ENCODE data around the gene LTB4R2.

Gene LTB4R2

DNA sequence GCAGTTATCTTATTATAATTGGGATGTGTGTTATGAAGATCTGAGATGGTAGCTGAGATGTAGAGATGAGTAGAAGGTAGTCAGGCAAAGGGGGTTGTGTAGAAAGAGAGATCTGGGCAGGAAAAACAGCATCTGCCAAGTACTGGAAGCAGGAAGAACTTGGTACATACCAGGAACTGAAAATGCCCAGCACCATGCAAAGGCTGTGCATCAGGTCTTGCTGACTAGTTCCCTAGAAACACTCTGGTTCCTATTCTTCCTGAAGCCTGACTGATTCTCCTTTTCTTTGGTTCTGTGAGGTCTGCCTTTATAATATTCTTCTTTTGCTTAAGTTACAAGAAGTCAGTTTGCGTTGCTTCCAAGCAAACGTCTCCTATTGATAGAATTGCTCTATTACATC is 51.4 kb downstream of the LTB4R2 start:
- no peak overlapping the region for H3K4me3 ChIP-seq (ENCODE audit: low read depth, low read length)
- H3K4me1 ChIP-seq (ENCODE audit: control insufficient read depth, insufficient read depth, low read length): peaks cover 7% of the 10 kb centered on the region
- POLR2A ChIA-PET: interaction anchor here (1.3 kb wide), 1 partner anchor 69 kb away, joined by 3 read pairs; the partner anchor contains the start of gene KHNYN
- TF ChIP-seq ZFP37 (tag by site-specific recombination; IDR thresholded peaks at IDR 0.05): no peak
- no peaks in the 10 kb centered on the region for H3K36me3 ChIP-seq (ENCODE audit: control insufficient read depth in 2 of 2, insufficient read depth in 1 of 2, low read length in 2 of 2)
- H3K9me3 ChIP-seq (ENCODE audit: control insufficient read depth, insufficient read depth, low read depth, low read length): no peaks in the 10 kb centered on the region
- no peak overlapping the region for H3K27ac ChIP-seq (ENCODE audit: extremely low read depth, low read depth, low read length)
- CTCF ChIA-PET: interaction anchor here (0.6 to 3.4 kb wide), 8 partner anchors 10 to 75 kb away, joined by 3 to 41 read pairs (median 4); partner anchors contain the start of genes CBLN3 and KHNYN
